WERI-Rb-1 (cell line): ENCODE measurements around the gene TSSK3.
A peak's percentile ranks its signal among the peaks of the same experiment; 100 is the strongest.

Source experiments
- DNase-seq: peaks from one replicate; pipeline ENCODE4 v3.0.0-alpha.2; 2020
- H3K27ac ChIP-seq: fragments of 250-450 bp; sonication (Bioruptor Pico); 2 replicates; pipeline ENCODE4 v1.5.1; 2020; ENCODE audit warnings: mild to moderate bottlenecking, moderate library complexity
- H3K27me3 ChIP-seq: fragments of 250-450 bp; sonication (Bioruptor Pico); 2 replicates; pipeline ENCODE4 v1.5.1; 2021; ENCODE audit warnings: mild to moderate bottlenecking, low read depth, moderate library complexity; ENCODE audit not compliant: insufficient read depth, severe bottlenecking
- H3K36me3 ChIP-seq: fragments of 250-450 bp; sonication (Bioruptor Pico); 2 replicates; pipeline ENCODE4 v1.5.1; 2020; ENCODE audit warnings: mild to moderate bottlenecking, moderate library complexity
- H3K4me3 ChIP-seq: 2 replicates; pipeline ENCODE4 v1.5.1; 2011; ENCODE audit warnings: low read depth, mild to moderate bottlenecking, control low read depth, low read length
- H3K9me3 ChIP-seq: fragments of 250-450 bp; sonication (Bioruptor Pico); 2 replicates; pipeline ENCODE4 v1.5.1; 2021; ENCODE audit warnings: mild to moderate bottlenecking, moderate library complexity; ENCODE audit not compliant: severe bottlenecking
- CTCF ChIP-seq: IDR thresholded peaks from 2 replicates; pipeline ENCODE4 v1.5.1; 2011; ENCODE audit warnings: low read depth, mild to moderate bottlenecking, control low read depth, inconsistent platforms, low read length

Gene TSSK3

GRCh38 chr1:32334274-32334861, 28.0 kb upstream of the TSSK3 start:
- H3K27me3 ChIP-seq, result no peaks in the 10 kb centered on the region
- H3K36me3 ChIP-seq, result peaks cover 58% of the 10 kb centered on the region
- H3K4me3 ChIP-seq, result peak overlapping the region; percentile 67
- no peak for DNase-seq
- peak overlapping the region; percentile 93 for H3K27ac ChIP-seq
- no peaks in the 10 kb centered on the region for H3K9me3 ChIP-seq
- no peak for TF ChIP-seq CTCF

GRCh38 chr1:32334864-32335534, 27.3 kb upstream of the TSSK3 start:
- no peaks in the 10 kb centered on the region for H3K27me3 ChIP-seq
- no peaks in the 10 kb centered on the region for H3K9me3 ChIP-seq
- peak overlapping the region; percentile 93 for H3K27ac ChIP-seq
- peaks cover 52% of the 10 kb centered on the region for H3K36me3 ChIP-seq
- peak overlapping the region; percentile 67 for H3K4me3 ChIP-seq
- TF ChIP-seq CTCF, result peak; percentile 91
- peak; percentile 63 for DNase-seq

- Histone ChIP-seq H3K27me3 (no peaks in the 10 kb centered on the region), H3K4me3 (peak overlapping the region; percentile 67), H3K36me3 (peaks cover 47% of the 10 kb centered on the region), H3K9me3 (no peaks in the 10 kb centered on the region), H3K27ac (peak overlapping the region; percentile 93)
- no peak for TF ChIP-seq CTCF
- DNase-seq, result no peak
Measured at GRCh38 chr1:32335535-32335789, 26.9 kb upstream of the TSSK3 start.

GRCh38 chr1:32335790-32336590, 26.3 kb upstream of the TSSK3 start, which contains the start of gene MARCKSL1:
Gene MARCKSL1 (minus strand): TSS chr1:32336233. CDS start chr1:32336033, 200 bp downstream.
- peaks cover 42% of the 10 kb centered on the region for H3K36me3 ChIP-seq
- H3K27ac ChIP-seq, result peak within 1 kb of the TSS; percentile 93
- no peak for TF ChIP-seq CTCF
- no peaks in the 10 kb centered on the region for H3K27me3 ChIP-seq
- DNase-seq, result peak; percentile 82
- no peaks in the 10 kb centered on the region for H3K9me3 ChIP-seq
- peak within 1 kb of the TSS; percentile 67 for H3K4me3 ChIP-seq

GRCh38 chr1:32336591-32336932, 25.8 kb upstream of the TSSK3 start:
- peak overlapping the region; percentile 67 for H3K4me3 ChIP-seq
- H3K27me3 ChIP-seq, result no peaks in the 10 kb centered on the region
- no peak for DNase-seq
- no peak overlapping the region for H3K27ac ChIP-seq
- peaks cover 36% of the 10 kb centered on the region for H3K36me3 ChIP-seq
- TF ChIP-seq CTCF, result no peak
- no peaks in the 10 kb centered on the region for H3K9me3 ChIP-seq
